NCI-H460 (cell line): ENCODE results near the gene UBE2E1. TPM values are rescaled to one million over a fixed set of nuclear protein-coding genes. Genes with fewer than 3 reads are reported as not detected.

Experiments
- DNase-seq: peaks from one replicate; pipeline ENCODE4 v3.0.0-alpha.2; 2016; ENCODE audit warnings: low read depth; ENCODE audit errors: extremely low read depth
- total RNA-seq: library from RNA; depleted of rRNA; stranded (reverse); fragments of >200 nt; shearing (Covaris generic); gene quantifications from 2 replicates; pipeline ENCODE4 v1.2.3, GENCODE V29; 2014

Gene UBE2E1
- total RNA-seq, 1 experiment from 2014 or later, result 77.1 TPM

- DNase-seq, result no peak
Measured at GRCh38 chr3:23793528-23794134, 12.1 kb upstream of the UBE2E1 start.

- no peak for DNase-seq
Measured at GRCh38 chr3:23795096-23795495, 10.7 kb upstream of the UBE2E1 start.

- DNase-seq, result no peak
Measured at GRCh38 chr3:23796518-23796917, 9.2 kb upstream of the UBE2E1 start.

- DNase-seq, result no peak
Measured at GRCh38 chr3:23797491-23797890, 8.3 kb upstream of the UBE2E1 start.

- DNase-seq, result no peak
Measured at GRCh38 chr3:23798456-23798855, 7.3 kb upstream of the UBE2E1 start.

- DNase-seq, result no peak
Measured at GRCh38 chr3:23798876-23799275, 6.9 kb upstream of the UBE2E1 start.

- DNase-seq, result no peak
Measured at GRCh38 chr3:23800731-23801130, 5.0 kb upstream of the UBE2E1 start.

GRCh38 chr3:23804441-23805209, 1.1 kb upstream of the UBE2E1 start:
- DNase-seq, result no peak

GRCh38 chr3:23805210-23805632, 534 bp upstream of the UBE2E1 start:
- DNase-seq, result no peak

GRCh38 chr3:23806534-23807423, 1.0 kb downstream of the UBE2E1 start:
- no peak for DNase-seq

GRCh38 chr3:23807424-23808015, 1.8 kb downstream of the UBE2E1 start:
- no peak for DNase-seq

GRCh38 chr3:23808525-23808924, 2.8 kb downstream of the UBE2E1 start:
- no peak for DNase-seq

GRCh38 chr3:23809294-23809693, 3.5 kb downstream of the UBE2E1 start:
- no peak for DNase-seq

GRCh38 chr3:23809840-23810342, 4.1 kb downstream of the UBE2E1 start:
- no peak for DNase-seq

GRCh38 chr3:23810343-23811184, 4.8 kb downstream of the UBE2E1 start:
- no peak for DNase-seq

- no peak for DNase-seq
Measured at GRCh38 chr3:23811185-23811527, 5.4 kb downstream of the UBE2E1 start.

GRCh38 chr3:23811919-23812318, 6.2 kb downstream of the UBE2E1 start:
- DNase-seq, result no peak

- DNase-seq, result no peak
Measured at GRCh38 chr3:23815879-23816278, 10.1 kb downstream of the UBE2E1 start.

GRCh38 chr3:23816721-23817120, 11.0 kb downstream of the UBE2E1 start:
- no peak for DNase-seq
